ENCODE results near the gene KLHL14.

DNA sequence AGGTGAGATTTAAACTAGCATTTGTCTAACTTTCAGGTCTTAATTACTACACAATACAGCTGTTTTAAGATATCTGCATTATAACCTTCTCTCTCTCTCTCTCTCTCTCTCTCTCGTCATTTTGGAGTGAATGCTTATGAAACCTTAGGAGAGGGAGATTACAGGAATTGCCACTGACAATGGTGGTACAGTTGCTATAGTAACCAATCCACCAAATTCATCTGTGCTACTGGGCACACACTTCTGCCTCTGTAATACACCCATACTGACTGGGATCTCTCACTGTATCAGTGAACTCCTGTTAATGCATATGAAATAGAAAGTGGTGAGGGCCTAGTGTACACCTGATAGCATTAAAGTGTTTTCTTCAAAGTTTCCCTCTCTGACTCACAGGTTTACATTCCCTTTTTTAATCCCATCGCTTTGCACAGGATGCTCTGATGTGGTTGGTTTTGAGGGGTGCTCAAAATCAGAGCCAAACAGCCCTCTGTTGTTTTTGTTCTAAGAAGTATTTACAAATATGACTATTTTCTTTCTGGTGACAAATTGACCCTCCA is 13.1 kb downstream of the KLHL14 start:
- TF ChIP-seq, protein P1, sequence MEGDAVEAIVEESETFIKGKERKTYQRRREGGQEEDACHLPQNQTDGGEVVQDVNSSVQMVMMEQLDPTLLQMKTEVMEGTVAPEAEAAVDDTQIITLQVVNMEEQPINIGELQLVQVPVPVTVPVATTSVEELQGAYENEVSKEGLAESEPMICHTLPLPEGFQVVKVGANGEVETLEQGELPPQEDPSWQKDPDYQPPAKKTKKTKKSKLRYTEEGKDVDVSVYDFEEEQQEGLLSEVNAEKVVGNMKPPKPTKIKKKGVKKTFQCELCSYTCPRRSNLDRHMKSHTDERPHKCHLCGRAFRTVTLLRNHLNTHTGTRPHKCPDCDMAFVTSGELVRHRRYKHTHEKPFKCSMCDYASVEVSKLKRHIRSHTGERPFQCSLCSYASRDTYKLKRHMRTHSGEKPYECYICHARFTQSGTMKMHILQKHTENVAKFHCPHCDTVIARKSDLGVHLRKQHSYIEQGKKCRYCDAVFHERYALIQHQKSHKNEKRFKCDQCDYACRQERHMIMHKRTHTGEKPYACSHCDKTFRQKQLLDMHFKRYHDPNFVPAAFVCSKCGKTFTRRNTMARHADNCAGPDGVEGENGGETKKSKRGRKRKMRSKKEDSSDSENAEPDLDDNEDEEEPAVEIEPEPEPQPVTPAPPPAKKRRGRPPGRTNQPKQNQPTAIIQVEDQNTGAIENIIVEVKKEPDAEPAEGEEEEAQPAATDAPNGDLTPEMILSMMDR (IDR thresholded peaks at IDR 0.05): no peak
- TF ChIP-seq POLR2AphosphoS5 (IDR thresholded peaks at IDR 0.05): no peak
- no peak for TF ChIP-seq POLR2A (IDR thresholded peaks at IDR 0.05)

Data from breast epithelium (tissue), 3 donors.